ENCODE results near the gene UCHL1.

GRCh38 chr4:41221850-41222645 lies 34.7 kb upstream of the UCHL1 start:
- TF ChIP-seq, protein P1, sequence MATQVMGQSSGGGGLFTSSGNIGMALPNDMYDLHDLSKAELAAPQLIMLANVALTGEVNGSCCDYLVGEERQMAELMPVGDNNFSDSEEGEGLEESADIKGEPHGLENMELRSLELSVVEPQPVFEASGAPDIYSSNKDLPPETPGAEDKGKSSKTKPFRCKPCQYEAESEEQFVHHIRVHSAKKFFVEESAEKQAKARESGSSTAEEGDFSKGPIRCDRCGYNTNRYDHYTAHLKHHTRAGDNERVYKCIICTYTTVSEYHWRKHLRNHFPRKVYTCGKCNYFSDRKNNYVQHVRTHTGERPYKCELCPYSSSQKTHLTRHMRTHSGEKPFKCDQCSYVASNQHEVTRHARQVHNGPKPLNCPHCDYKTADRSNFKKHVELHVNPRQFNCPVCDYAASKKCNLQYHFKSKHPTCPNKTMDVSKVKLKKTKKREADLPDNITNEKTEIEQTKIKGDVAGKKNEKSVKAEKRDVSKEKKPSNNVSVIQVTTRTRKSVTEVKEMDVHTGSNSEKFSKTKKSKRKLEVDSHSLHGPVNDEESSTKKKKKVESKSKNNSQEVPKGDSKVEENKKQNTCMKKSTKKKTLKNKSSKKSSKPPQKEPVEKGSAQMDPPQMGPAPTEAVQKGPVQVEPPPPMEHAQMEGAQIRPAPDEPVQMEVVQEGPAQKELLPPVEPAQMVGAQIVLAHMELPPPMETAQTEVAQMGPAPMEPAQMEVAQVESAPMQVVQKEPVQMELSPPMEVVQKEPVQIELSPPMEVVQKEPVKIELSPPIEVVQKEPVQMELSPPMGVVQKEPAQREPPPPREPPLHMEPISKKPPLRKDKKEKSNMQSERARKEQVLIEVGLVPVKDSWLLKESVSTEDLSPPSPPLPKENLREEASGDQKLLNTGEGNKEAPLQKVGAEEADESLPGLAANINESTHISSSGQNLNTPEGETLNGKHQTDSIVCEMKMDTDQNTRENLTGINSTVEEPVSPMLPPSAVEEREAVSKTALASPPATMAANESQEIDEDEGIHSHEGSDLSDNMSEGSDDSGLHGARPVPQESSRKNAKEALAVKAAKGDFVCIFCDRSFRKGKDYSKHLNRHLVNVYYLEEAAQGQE (IDR thresholded peaks at IDR 0.05): no peak
- TF ChIP-seq, protein P2, sequence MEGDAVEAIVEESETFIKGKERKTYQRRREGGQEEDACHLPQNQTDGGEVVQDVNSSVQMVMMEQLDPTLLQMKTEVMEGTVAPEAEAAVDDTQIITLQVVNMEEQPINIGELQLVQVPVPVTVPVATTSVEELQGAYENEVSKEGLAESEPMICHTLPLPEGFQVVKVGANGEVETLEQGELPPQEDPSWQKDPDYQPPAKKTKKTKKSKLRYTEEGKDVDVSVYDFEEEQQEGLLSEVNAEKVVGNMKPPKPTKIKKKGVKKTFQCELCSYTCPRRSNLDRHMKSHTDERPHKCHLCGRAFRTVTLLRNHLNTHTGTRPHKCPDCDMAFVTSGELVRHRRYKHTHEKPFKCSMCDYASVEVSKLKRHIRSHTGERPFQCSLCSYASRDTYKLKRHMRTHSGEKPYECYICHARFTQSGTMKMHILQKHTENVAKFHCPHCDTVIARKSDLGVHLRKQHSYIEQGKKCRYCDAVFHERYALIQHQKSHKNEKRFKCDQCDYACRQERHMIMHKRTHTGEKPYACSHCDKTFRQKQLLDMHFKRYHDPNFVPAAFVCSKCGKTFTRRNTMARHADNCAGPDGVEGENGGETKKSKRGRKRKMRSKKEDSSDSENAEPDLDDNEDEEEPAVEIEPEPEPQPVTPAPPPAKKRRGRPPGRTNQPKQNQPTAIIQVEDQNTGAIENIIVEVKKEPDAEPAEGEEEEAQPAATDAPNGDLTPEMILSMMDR (IDR thresholded peaks at IDR 0.05): no peak
- TF ChIP-seq SREBF2 (IDR thresholded peaks at IDR 0.05) (no peak), MAX (IDR thresholded peaks at IDR 0.05) (no peak), PHF8 (IDR thresholded peaks at IDR 0.05; ENCODE audit: borderline replicate concordance, low read depth) (no peak), JUN (IDR thresholded peaks at IDR 0.05) (no peak), FOSL2 (IDR thresholded peaks at IDR 0.05) (no peak), FOSL2 (CRISPR knock-in tag; IDR thresholded peaks at IDR 0.05) (no peak), USF2 (IDR thresholded peaks at IDR 0.05) (no peak)
